Panc1 (cell line): ENCODE measurements around the gene ADIPOR2.

ENCODE experiments used
- SIN3A ChIP-seq: IDR thresholded peaks from 2 replicates; pipeline ENCODE4 v1.6.1; 2012; ENCODE audit warnings: low read depth, mild to moderate bottlenecking, low read length, moderate library complexity, borderline replicate concordance; ENCODE audit not compliant: insufficient read depth
- TF ChIP-seq, protein P1 (sequence below): fragments of 450-650 bp; IDR thresholded peaks from 2 replicates; pipeline ENCODE4 v1.5.1; 2017; ENCODE audit warnings: mild to moderate bottlenecking

DNA sequence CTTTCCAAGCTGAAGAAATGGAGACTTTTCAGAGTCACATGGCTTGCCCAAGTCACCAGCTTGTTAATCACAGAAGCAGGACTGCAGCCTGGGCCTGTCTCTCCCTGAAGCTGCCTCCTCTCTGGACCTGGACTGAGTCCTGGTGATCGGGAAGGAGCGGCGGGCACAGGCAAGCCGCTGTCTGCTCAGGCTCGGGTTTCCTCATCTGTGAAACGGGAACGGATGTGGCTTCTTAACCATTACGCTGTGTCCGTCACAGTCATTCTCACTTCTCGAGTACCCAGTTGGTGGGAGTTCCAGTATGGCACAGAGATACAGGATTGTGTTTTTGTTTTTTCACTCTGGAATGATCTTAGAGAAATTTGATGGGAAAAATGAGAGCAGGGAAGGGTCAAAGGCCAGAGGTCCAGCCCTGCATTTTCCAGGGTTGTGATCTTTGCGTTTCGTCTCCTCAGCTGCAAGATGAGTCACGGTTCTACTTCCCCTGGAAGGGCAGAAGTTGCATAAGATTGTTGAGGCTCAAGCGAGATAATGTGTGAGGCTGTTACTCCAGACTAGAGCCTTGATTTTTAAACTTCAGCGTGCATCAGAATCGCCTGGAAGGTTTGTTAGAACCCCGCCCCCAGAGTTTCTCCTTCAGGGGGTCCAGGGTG lies 121.9 kb downstream of the ADIPOR2 start:
- TF ChIP-seq, protein P1, sequence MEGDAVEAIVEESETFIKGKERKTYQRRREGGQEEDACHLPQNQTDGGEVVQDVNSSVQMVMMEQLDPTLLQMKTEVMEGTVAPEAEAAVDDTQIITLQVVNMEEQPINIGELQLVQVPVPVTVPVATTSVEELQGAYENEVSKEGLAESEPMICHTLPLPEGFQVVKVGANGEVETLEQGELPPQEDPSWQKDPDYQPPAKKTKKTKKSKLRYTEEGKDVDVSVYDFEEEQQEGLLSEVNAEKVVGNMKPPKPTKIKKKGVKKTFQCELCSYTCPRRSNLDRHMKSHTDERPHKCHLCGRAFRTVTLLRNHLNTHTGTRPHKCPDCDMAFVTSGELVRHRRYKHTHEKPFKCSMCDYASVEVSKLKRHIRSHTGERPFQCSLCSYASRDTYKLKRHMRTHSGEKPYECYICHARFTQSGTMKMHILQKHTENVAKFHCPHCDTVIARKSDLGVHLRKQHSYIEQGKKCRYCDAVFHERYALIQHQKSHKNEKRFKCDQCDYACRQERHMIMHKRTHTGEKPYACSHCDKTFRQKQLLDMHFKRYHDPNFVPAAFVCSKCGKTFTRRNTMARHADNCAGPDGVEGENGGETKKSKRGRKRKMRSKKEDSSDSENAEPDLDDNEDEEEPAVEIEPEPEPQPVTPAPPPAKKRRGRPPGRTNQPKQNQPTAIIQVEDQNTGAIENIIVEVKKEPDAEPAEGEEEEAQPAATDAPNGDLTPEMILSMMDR = no peak
- no peak for TF ChIP-seq SIN3A
